A549 (cell line): ENCODE measurements around the gene HRH2.

Source experiments
- CEBPB ChIP-seq, 2 experiments: fragments of >200 bp in 1 of 2; sonication (Bioruptor Twin) in 1 of 2; formaldehyde crosslinking in 1 of 2; IDR thresholded peaks; 2 replicates each; pipeline ENCODE4 v1.6.1; 2012 to 2016
- CHD4 ChIP-seq: fragments of 200-600 bp; sonication (generic); IDR thresholded peaks from 2 replicates; pipeline ENCODE4 v1.6.1; 2016; ENCODE audit warnings: antibody characterized with exemption, mild to moderate bottlenecking, borderline replicate concordance
- EP300 ChIP-seq, 2 experiments: fragments of >200 bp; sonication (Bioruptor Twin); formaldehyde crosslinking; IDR thresholded peaks; 2 replicates in 1 of 2; 3 replicates in 1 of 2; pipeline ENCODE4 v1.6.1; 2016 to 2017
- FOSL2 ChIP-seq, 2 experiments: fragments of 450-650 bp in 1 of 2; fragments of >200 bp in 1 of 2; sonication (Bioruptor Twin) in 1 of 2; formaldehyde crosslinking; IDR thresholded peaks; 2 replicates each; pipeline versions ENCODE4 v1.5.0 to v1.6.1; 2016 to 2020; ENCODE audit warnings: mild to moderate bottlenecking in 1 of 2, moderate library complexity in 1 of 2
- MYC ChIP-seq: IDR thresholded peaks from 2 replicates; pipeline ENCODE4 v1.6.1; 2012; ENCODE audit warnings: mild to moderate bottlenecking, inconsistent platforms, low read length, improper control_type of control experiment, borderline replicate concordance
- NR3C1 ChIP-seq: fragments of >200 bp; sonication (Bioruptor Twin); formaldehyde crosslinking; IDR thresholded peaks from 3 replicates; pipeline ENCODE4 v1.6.1; 2017
- POLR2A ChIP-seq: IDR thresholded peaks from 2 replicates; pipeline ENCODE4 v1.6.1; 2012; ENCODE audit warnings: mild to moderate bottlenecking, low read length
- SMC3 ChIP-seq: fragments of >200 bp; sonication (Bioruptor Twin); formaldehyde crosslinking; IDR thresholded peaks from 3 replicates; pipeline ENCODE4 v1.6.1; 2018; ENCODE audit warnings: inconsistent platforms
- TF ChIP-seq, protein P1 (sequence below): fragments of >200 bp; sonication (Bioruptor Twin); formaldehyde crosslinking; IDR thresholded peaks from 3 replicates; pipeline ENCODE4 v1.5.1; 2016
- TF ChIP-seq, protein P2 (sequence below): fragments of 200-600 bp; sonication (generic); IDR thresholded peaks from 2 replicates; pipeline ENCODE4 v1.6.1; 2016; ENCODE audit warnings: antibody characterized with exemption, mild to moderate bottlenecking, moderate library complexity
- TF ChIP-seq, protein P3 (sequence below): fragments of 150-350 bp; IDR thresholded peaks from 2 replicates; pipeline ENCODE4 v1.6.1; 2014; ENCODE audit warnings: low read depth, mild to moderate bottlenecking, low read length

DNA sequence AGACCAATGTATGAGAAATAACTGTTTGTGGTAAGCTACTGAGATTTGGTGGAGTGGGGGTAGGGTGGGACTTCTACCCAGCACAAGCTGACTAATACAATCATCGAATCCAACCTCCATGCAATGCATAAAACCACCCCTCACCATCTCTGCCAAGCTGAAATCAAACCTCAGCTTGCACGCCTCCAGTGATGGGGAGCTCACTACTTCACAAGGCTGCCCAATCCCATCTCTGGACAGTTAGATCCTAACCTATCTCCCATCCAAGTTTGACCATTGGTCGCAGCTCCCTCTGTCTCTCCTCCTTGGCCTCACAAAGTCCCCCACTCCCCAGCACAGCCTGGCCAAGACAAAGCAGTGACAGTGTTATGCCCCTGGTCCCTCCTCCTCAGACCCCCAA lies 47.0 kb upstream of the HRH2 start:
- TF ChIP-seq NR3C1, result no peak
- TF ChIP-seq, protein P1, sequence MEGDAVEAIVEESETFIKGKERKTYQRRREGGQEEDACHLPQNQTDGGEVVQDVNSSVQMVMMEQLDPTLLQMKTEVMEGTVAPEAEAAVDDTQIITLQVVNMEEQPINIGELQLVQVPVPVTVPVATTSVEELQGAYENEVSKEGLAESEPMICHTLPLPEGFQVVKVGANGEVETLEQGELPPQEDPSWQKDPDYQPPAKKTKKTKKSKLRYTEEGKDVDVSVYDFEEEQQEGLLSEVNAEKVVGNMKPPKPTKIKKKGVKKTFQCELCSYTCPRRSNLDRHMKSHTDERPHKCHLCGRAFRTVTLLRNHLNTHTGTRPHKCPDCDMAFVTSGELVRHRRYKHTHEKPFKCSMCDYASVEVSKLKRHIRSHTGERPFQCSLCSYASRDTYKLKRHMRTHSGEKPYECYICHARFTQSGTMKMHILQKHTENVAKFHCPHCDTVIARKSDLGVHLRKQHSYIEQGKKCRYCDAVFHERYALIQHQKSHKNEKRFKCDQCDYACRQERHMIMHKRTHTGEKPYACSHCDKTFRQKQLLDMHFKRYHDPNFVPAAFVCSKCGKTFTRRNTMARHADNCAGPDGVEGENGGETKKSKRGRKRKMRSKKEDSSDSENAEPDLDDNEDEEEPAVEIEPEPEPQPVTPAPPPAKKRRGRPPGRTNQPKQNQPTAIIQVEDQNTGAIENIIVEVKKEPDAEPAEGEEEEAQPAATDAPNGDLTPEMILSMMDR, result no peak
- TF ChIP-seq SMC3, result no peak
- no peak for TF ChIP-seq POLR2A
- no peak for TF ChIP-seq EP300 (IDR thresholded peaks at IDR 0.05)
- no peak for TF ChIP-seq MYC
- TF ChIP-seq, protein P2, sequence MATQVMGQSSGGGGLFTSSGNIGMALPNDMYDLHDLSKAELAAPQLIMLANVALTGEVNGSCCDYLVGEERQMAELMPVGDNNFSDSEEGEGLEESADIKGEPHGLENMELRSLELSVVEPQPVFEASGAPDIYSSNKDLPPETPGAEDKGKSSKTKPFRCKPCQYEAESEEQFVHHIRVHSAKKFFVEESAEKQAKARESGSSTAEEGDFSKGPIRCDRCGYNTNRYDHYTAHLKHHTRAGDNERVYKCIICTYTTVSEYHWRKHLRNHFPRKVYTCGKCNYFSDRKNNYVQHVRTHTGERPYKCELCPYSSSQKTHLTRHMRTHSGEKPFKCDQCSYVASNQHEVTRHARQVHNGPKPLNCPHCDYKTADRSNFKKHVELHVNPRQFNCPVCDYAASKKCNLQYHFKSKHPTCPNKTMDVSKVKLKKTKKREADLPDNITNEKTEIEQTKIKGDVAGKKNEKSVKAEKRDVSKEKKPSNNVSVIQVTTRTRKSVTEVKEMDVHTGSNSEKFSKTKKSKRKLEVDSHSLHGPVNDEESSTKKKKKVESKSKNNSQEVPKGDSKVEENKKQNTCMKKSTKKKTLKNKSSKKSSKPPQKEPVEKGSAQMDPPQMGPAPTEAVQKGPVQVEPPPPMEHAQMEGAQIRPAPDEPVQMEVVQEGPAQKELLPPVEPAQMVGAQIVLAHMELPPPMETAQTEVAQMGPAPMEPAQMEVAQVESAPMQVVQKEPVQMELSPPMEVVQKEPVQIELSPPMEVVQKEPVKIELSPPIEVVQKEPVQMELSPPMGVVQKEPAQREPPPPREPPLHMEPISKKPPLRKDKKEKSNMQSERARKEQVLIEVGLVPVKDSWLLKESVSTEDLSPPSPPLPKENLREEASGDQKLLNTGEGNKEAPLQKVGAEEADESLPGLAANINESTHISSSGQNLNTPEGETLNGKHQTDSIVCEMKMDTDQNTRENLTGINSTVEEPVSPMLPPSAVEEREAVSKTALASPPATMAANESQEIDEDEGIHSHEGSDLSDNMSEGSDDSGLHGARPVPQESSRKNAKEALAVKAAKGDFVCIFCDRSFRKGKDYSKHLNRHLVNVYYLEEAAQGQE, result no peak
- TF ChIP-seq FOSL2 (IDR thresholded peaks at IDR 0.05), result no peak
- TF ChIP-seq FOSL2 (CRISPR knock-in tag; IDR thresholded peaks at IDR 0.05), result no peak
- TF ChIP-seq CHD4, result no peak
- TF ChIP-seq, protein P3, sequence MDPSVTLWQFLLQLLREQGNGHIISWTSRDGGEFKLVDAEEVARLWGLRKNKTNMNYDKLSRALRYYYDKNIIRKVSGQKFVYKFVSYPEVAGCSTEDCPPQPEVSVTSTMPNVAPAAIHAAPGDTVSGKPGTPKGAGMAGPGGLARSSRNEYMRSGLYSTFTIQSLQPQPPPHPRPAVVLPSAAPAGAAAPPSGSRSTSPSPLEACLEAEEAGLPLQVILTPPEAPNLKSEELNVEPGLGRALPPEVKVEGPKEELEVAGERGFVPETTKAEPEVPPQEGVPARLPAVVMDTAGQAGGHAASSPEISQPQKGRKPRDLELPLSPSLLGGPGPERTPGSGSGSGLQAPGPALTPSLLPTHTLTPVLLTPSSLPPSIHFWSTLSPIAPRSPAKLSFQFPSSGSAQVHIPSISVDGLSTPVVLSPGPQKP, result no peak
- TF ChIP-seq CEBPB (IDR thresholded peaks at IDR 0.05), result no peak
